Measurements from ENCODE around the gene STAM2.

Gene STAM2

GRCh38 chr2:152071518-152071917 lies 104.0 kb downstream of the STAM2 start:
- TF ChIP-seq, protein P1, sequence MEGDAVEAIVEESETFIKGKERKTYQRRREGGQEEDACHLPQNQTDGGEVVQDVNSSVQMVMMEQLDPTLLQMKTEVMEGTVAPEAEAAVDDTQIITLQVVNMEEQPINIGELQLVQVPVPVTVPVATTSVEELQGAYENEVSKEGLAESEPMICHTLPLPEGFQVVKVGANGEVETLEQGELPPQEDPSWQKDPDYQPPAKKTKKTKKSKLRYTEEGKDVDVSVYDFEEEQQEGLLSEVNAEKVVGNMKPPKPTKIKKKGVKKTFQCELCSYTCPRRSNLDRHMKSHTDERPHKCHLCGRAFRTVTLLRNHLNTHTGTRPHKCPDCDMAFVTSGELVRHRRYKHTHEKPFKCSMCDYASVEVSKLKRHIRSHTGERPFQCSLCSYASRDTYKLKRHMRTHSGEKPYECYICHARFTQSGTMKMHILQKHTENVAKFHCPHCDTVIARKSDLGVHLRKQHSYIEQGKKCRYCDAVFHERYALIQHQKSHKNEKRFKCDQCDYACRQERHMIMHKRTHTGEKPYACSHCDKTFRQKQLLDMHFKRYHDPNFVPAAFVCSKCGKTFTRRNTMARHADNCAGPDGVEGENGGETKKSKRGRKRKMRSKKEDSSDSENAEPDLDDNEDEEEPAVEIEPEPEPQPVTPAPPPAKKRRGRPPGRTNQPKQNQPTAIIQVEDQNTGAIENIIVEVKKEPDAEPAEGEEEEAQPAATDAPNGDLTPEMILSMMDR (IDR thresholded peaks at IDR 0.05; ENCODE audit: low read depth, low read length): no peak
- Histone ChIP-seq H3K36me3 (no peaks in the 10 kb centered on the region), H3K4me3 (ENCODE audit: low read depth, low read length) (no peak overlapping the region), H3K27ac (no peak overlapping the region), H3K27me3 (ENCODE audit: insufficient read depth, low read depth, severe bottlenecking) (no peaks in the 10 kb centered on the region), H3K9me3 (ENCODE audit: severe bottlenecking) (no peaks in the 10 kb centered on the region)
- no peak for DNase-seq

GRCh38 chr2:152071092-152071491 lies 104.5 kb downstream of the STAM2 start:
- TF ChIP-seq, protein P1 (IDR thresholded peaks at IDR 0.05; ENCODE audit: low read depth, low read length): no peak
- Histone ChIP-seq H3K27me3 (ENCODE audit: insufficient read depth, low read depth, severe bottlenecking) (no peaks in the 10 kb centered on the region), H3K36me3 (no peaks in the 10 kb centered on the region), H3K27ac (no peak overlapping the region), H3K9me3 (ENCODE audit: severe bottlenecking) (no peaks in the 10 kb centered on the region), H3K4me3 (ENCODE audit: low read depth, low read length) (no peak overlapping the region)
- DNase-seq: no peak

DNA sequence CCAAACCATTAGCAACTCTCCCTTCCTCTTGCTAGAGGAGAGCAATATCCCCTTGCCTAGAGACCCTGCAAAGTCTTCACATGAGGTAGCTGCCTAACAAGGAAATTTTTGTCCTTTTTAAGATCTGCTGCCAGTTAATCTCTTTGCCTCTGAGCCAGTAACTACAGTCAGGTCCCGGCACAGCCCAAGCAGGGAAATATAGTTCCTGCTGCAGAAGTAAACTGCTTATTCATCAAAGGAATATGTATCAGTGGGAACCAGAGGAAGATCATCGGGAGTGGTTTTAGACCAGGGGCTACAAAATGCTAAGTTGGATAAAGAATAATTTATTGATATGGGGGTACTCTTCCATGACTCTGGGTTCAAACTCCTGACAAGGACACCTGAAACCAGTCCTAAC lies 107.3 kb downstream of the STAM2 start:
- no peaks in the 10 kb centered on the region for H3K9me3 ChIP-seq (ENCODE audit: severe bottlenecking)
- no peaks in the 10 kb centered on the region for H3K36me3 ChIP-seq
- H3K27me3 ChIP-seq (ENCODE audit: insufficient read depth, low read depth, severe bottlenecking): no peaks in the 10 kb centered on the region

DNA sequence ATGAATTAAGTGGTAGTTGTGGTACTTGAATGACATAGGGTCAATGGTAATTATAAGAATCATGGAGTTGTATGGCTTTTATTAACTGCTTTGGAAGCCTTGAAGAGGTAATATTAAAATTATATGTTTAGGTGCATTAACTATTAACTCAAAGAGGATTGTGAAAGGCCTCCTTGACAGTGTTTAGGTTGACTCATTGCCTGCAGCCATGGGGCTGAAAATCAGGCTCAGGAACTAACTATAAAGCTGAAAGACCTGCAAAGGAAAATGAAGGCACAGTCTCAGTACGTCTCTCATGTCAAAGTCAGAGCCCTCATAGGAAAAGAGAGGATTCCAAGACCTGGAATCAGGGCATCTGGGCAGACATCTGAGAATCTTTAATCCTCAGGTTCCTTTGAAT lies 107.7 kb downstream of the STAM2 start:
- H3K36me3 ChIP-seq: no peaks in the 10 kb centered on the region
- TF ChIP-seq, protein P1 (IDR thresholded peaks at IDR 0.05; ENCODE audit: low read depth, low read length): no peak
- DNase-seq: no peak
- H3K27ac ChIP-seq: no peak overlapping the region
- no peak overlapping the region for H3K4me3 ChIP-seq (ENCODE audit: low read depth, low read length)
- no peaks in the 10 kb centered on the region for H3K27me3 ChIP-seq (ENCODE audit: insufficient read depth, low read depth, severe bottlenecking)
- H3K9me3 ChIP-seq (ENCODE audit: severe bottlenecking): no peaks in the 10 kb centered on the region

More for the DNA sequence above, 107.3 kb downstream of the STAM2 start:
- DNase-seq: no peak
- H3K27ac ChIP-seq: no peak overlapping the region
- H3K4me3 ChIP-seq (ENCODE audit: low read depth, low read length): no peak overlapping the region
- TF ChIP-seq, protein P1 (IDR thresholded peaks at IDR 0.05; ENCODE audit: low read depth, low read length): no peak

Measured in WERI-Rb-1 (cell line).